K562 (cell line): Measurements from ENCODE around the gene PIK3CA. TPM values are rescaled to one million over a fixed set of nuclear protein-coding genes. Genes with fewer than 3 reads are reported as not detected.
A peak's percentile ranks its signal among the peaks of the same experiment; 100 is the strongest.

Experiments used
- BMI1 ChIP-seq: fragments of 150-350 bp; IDR thresholded peaks from 2 replicates; pipeline ENCODE4 v1.6.1; 2014; ENCODE audit warnings: low read length
- CBX3 ChIP-seq, 2 experiments: IDR thresholded peaks; 1 replicate in 1 of 2; 2 replicates in 1 of 2; pipeline ENCODE4 v1.6.1; 2012; ENCODE audit warnings: inconsistent platforms in 2 of 2, low read length in 2 of 2, borderline replicate concordance in 1 of 2, control low read depth in 1 of 2
- CLOCK ChIP-seq: fragments of 250-450 bp; sonication (Bioruptor Pico); IDR thresholded peaks from 2 replicates; pipeline ENCODE4 v1.4.0; 2020; ENCODE audit warnings: mild to moderate bottlenecking, moderate library complexity, borderline replicate concordance
- FIP1L1 ChIP-seq: fragments of 200-400 bp; formaldehyde crosslinking; IDR thresholded peaks from 2 replicates; pipeline ENCODE4 v1.6.1; 2018; ENCODE audit warnings: mild to moderate bottlenecking, low read depth, low read length; ENCODE audit not compliant: poor library complexity, severe bottlenecking
- FOS ChIP-seq: IDR thresholded peaks from 3 replicates; pipeline ENCODE4 v1.6.1; 2011; ENCODE audit not compliant: insufficient read length; ENCODE audit errors: extremely low read depth
- FOXM1 ChIP-seq, 2 experiments: fragments of 450-650 bp in 1 of 2; sonication (generic) in 1 of 2; formaldehyde crosslinking in 1 of 2; IDR thresholded peaks; 2 replicates each; pipeline versions ENCODE4 v1.6.1 to v1.9.0; 2017 to 2022; ENCODE audit warnings: low read depth in 2 of 2, mild to moderate bottlenecking in 2 of 2, missing genetic modification reagents in 1 of 2, moderate library complexity in 1 of 2
- HLTF ChIP-seq: fragments of 450-650 bp; IDR thresholded peaks from 2 replicates; pipeline ENCODE4 v1.6.1; 2016
- NFIX ChIP-seq: fragments of 250-450 bp; sonication (Bioruptor Pico); IDR thresholded peaks from 2 replicates; pipeline ENCODE4 v1.4.0; 2020; ENCODE audit warnings: low read depth, mild to moderate bottlenecking, moderate library complexity
- NONO ChIP-seq, 2 experiments: fragments of 200-400 bp in 1 of 2; fragments of 450-650 bp in 1 of 2; formaldehyde crosslinking in 1 of 2; IDR thresholded peaks; 2 replicates each; pipeline ENCODE4 v1.6.1; 2017; ENCODE audit warnings: low read depth in 2 of 2, mild to moderate bottlenecking in 2 of 2, moderate library complexity in 2 of 2, low read length in 1 of 2
- NR3C1 ChIP-seq: sonication (generic); formaldehyde crosslinking; IDR thresholded peaks from 2 replicates; pipeline ENCODE4 v1.8.1; 2022; ENCODE audit warnings: missing genetic modification reagents
- PCBP2 ChIP-seq: fragments of 200-400 bp; formaldehyde crosslinking; IDR thresholded peaks from 2 replicates; pipeline ENCODE4 v1.6.1; 2018; ENCODE audit warnings: low read length, low read depth, mild to moderate bottlenecking, moderate library complexity; ENCODE audit not compliant: poor library complexity, severe bottlenecking
- RAD21 ChIP-seq, 2 experiments: fragments of 250-450 bp in 1 of 2; fragments of 450-650 bp in 1 of 2; sonication (Bioruptor Pico) in 1 of 2; formaldehyde crosslinking in 1 of 2; IDR thresholded peaks in 1 of 2; conservative IDR thresholded peaks in 1 of 2; 2 replicates each; pipeline versions ENCODE4 v1.4.0 to v1.8.0; 2020 to 2022; ENCODE audit warnings: mild to moderate bottlenecking in 2 of 2, moderate library complexity in 1 of 2
- SNIP1 ChIP-seq: fragments of 450-650 bp; IDR thresholded peaks from 2 replicates; pipeline ENCODE4 v1.7.1; 2017; ENCODE audit warnings: low read depth, mild to moderate bottlenecking
- TEAD2 ChIP-seq: fragments of 450-650 bp; IDR thresholded peaks from 2 replicates; pipeline ENCODE4 v1.6.1; 2016; ENCODE audit warnings: missing genetic modification characterization, control low read depth, missing compliant biosample characterization
- ZEB2 ChIP-seq: fragments of 450-650 bp; IDR thresholded peaks from 2 replicates; pipeline ENCODE4 v1.6.1; 2016
- ZNF717 ChIP-seq: fragments of 250-450 bp; sonication (Bioruptor Pico); IDR thresholded peaks from 2 replicates; pipeline ENCODE4 v1.5.0; 2021
- ZNF75A ChIP-seq: fragments of 450-650 bp; formaldehyde crosslinking; IDR thresholded peaks from 2 replicates; pipeline ENCODE4 v1.4.0; 2020; ENCODE audit warnings: mild to moderate bottlenecking
- ZZZ3 ChIP-seq: fragments of 450-650 bp; IDR thresholded peaks from 2 replicates; pipeline ENCODE4 v1.6.1; 2016; ENCODE audit warnings: antibody characterized with exemption, mild to moderate bottlenecking, moderate library complexity
- polyA plus RNA-seq, 8 experiments: library from polyadenylated mRNA; depleted of rRNA in 4 of 8; stranded (reverse) in 5 of 8; unstranded in 3 of 8; fragments of >200 nt; fragmentation: Nextera tagmentation in 2 of 8; fragmentation: Illumina TruSeq in 1 of 8; extraction: Ambion mirVana in 2 of 8; extraction: Trizol in 1 of 8; gene quantifications; 2 replicates each; pipeline versions ENCODE4 v1.2.1 to v1.2.3, GENCODE V29; 2011 to 2014; ENCODE audit warnings: inconsistent platforms in 1 of 8, missing spikeins in 1 of 8
- total RNA-seq, 7 experiments: library from RNA; depleted of rRNA in 6 of 7; stranded (reverse); fragments of >200 nt in 6 of 7; fragmentation: Illumina TruSeq in 2 of 7; extraction: Trizol in 2 of 7; gene quantifications; 2 replicates each; pipeline versions ENCODE4 v1.2.1 to v1.2.3, GENCODE V29; 2011 to 2021; ENCODE audit warnings: low replicate concordance in 1 of 7
- TF ChIP-seq, protein P1 (sequence below): fragments of 250-450 bp; sonication (Bioruptor Pico); IDR thresholded peaks from 2 replicates; pipeline ENCODE4 v1.4.0; 2020; ENCODE audit warnings: mild to moderate bottlenecking, moderate library complexity
- TF ChIP-seq, protein P2 (sequence below): fragments of 250-450 bp; sonication (Bioruptor Pico); IDR thresholded peaks from 2 replicates; pipeline ENCODE4 v1.8.0; 2022; ENCODE audit warnings: moderate library complexity, mild to moderate bottlenecking, inconsistent platforms

Gene PIK3CA
- total and polyA plus RNA-seq, 9 of the 15 experiments (the other 6 are each of a cell fraction or from before 2014, with no cell fraction given): 3.8 to 19.4 (median 10.8) TPM

DNA sequence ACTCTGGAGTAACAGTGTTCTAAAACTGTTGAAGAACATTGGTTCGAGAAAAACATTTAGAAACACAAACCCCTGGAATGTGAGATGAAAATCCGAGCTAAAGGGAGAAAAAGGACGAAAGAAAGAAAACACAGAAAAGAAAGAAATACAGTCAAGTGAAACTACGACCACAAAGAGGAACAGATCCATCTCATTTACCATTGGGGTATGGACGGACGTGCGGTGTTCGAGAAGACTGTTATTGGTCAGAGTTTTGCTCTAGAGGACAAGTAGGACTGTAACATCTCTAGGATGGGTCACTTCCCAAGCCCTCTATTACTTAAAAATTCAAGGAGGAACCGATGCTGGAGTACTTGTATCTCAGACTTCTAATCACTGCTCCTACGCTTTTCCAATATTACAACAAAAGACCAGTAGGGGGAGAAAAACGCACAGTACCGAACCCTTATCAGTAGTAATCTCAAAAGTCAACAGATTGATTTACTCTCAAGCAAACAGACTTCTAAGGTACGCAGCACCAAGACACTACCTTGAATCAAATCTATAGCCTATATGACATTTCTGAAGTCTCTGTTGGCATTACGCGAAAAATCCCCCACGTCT is 1.1 kb upstream of the PIK3CA start (continued):
- no peak for TF ChIP-seq CLOCK
- TF ChIP-seq, protein P1, sequence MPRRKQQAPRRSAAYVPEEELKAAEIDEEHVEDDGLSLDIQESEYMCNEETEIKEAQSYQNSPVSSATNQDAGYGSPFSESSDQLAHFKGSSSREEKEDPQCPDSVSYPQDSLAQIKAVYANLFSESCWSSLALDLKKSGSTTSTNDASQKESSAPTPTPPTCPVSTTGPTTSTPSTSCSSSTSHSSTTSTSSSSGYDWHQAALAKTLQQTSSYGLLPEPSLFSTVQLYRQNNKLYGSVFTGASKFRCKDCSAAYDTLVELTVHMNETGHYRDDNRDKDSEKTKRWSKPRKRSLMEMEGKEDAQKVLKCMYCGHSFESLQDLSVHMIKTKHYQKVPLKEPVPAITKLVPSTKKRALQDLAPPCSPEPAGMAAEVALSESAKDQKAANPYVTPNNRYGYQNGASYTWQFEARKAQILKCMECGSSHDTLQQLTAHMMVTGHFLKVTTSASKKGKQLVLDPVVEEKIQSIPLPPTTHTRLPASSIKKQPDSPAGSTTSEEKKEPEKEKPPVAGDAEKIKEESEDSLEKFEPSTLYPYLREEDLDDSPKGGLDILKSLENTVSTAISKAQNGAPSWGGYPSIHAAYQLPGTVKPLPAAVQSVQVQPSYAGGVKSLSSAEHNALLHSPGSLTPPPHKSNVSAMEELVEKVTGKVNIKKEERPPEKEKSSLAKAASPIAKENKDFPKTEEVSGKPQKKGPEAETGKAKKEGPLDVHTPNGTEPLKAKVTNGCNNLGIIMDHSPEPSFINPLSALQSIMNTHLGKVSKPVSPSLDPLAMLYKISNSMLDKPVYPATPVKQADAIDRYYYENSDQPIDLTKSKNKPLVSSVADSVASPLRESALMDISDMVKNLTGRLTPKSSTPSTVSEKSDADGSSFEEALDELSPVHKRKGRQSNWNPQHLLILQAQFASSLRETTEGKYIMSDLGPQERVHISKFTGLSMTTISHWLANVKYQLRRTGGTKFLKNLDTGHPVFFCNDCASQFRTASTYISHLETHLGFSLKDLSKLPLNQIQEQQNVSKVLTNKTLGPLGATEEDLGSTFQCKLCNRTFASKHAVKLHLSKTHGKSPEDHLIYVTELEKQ (CRISPR knock-in tag): no peak
- no peak for TF ChIP-seq ZNF717 (CRISPR knock-in tag)
- TF ChIP-seq FOXM1 (IDR thresholded peaks at IDR 0.05; ENCODE audit: low read depth): peak; percentile 16; the same call in 1 of the 2 replicates
- no peak for TF ChIP-seq FOXM1 (CRISPR knock-in tag; IDR thresholded peaks at IDR 0.05; ENCODE audit: low read depth)
- no peak for TF ChIP-seq BMI1
- no peak for TF ChIP-seq SNIP1
- TF ChIP-seq ZEB2: no peak; the same call in 1 of the 2 replicates
- TF ChIP-seq HLTF: no peak
- TF ChIP-seq ZZZ3: no peak
- no peak for TF ChIP-seq PCBP2
- TF ChIP-seq NR3C1 (CRISPR knock-in tag): no peak
- no peak for TF ChIP-seq FIP1L1
- TF ChIP-seq FOS: no peak
- no peak for TF ChIP-seq TEAD2
- TF ChIP-seq, protein P2, sequence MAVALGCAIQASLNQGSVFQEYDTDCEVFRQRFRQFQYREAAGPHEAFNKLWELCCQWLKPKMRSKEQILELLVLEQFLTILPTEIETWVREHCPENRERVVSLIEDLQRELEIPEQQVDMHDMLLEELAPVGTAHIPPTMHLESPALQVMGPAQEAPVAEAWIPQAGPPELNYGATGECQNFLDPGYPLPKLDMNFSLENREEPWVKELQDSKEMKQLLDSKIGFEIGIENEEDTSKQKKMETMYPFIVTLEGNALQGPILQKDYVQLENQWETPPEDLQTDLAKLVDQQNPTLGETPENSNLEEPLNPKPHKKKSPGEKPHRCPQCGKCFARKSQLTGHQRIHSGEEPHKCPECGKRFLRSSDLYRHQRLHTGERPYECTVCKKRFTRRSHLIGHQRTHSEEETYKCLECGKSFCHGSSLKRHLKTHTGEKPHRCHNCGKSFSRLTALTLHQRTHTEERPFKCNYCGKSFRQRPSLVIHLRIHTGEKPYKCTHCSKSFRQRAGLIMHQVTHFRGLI: no peak
- no peak for TF ChIP-seq ZNF75A (CRISPR knock-in tag)
- TF ChIP-seq NONO (IDR thresholded peaks at IDR 0.05; ENCODE audit: low read depth in 2 of 2, low read length in 1 of 2): no peak
- TF ChIP-seq CBX3 (IDR thresholded peaks at IDR 0.05; ENCODE audit: borderline replicate concordance in 1 of 2, low read length in 2 of 2): peak in 1 of 2 experiments; percentile 36; a peak in 1 of 3 replicates
- TF ChIP-seq NFIX (CRISPR knock-in tag): no peak
- peak; percentile 66 to 83 for TF ChIP-seq RAD21 (CRISPR knock-in tag; conservative IDR thresholded peaks at IDR 0.05 in 1 of 2, IDR thresholded peaks at IDR 0.05 in 1 of 2)
